Progenitor cell of endocrine pancreas (in vitro differentiated cells): ENCODE results near the gene ADCY5. TPM values are rescaled to one million over a fixed set of nuclear protein-coding genes. Genes with fewer than 3 reads are reported as not detected.
A peak's percentile ranks its signal among the peaks of the same experiment; 100 is the strongest.

Experiments
- DNase-seq: peaks from one replicate; pipeline ENCODE4 v3.0.0; 2021; ENCODE audit warnings: low spot score; ENCODE audit not compliant: unreplicated experiment
- H3K27ac Mint-ChIP-seq: 2 replicates; pipeline ENCODE4 v1.8.0; 2021; ENCODE audit warnings: mild to moderate bottlenecking, moderate library complexity, mixed read lengths
- H3K27me3 Mint-ChIP-seq: 2 replicates; pipeline ENCODE4 v1.8.0; 2021; ENCODE audit warnings: mixed read lengths
- H3K36me3 Mint-ChIP-seq: 2 replicates; pipeline ENCODE4 v1.8.0; 2022; ENCODE audit warnings: mixed read lengths; ENCODE audit not compliant: insufficient read depth
- H3K4me1 Mint-ChIP-seq: 2 replicates; pipeline ENCODE4 v1.8.0; 2021; ENCODE audit warnings: low read depth, mixed read lengths
- H3K4me3 Mint-ChIP-seq: 2 replicates; pipeline ENCODE4 v1.8.0; 2021; ENCODE audit warnings: low read depth, mild to moderate bottlenecking, moderate library complexity, mixed read lengths
- H3K9me3 Mint-ChIP-seq: 2 replicates; pipeline ENCODE4 v1.8.0; 2021; ENCODE audit warnings: low read depth, mixed read lengths
- CTCF ChIP-seq: fragments of 200-600 bp; sonication (generic); IDR thresholded peaks from one replicate; pipeline ENCODE4 v1.5.0; 2021; ENCODE audit warnings: antibody characterized with exemption, mild to moderate bottlenecking; ENCODE audit not compliant: unreplicated experiment
- total RNA-seq: library from RNA; stranded (reverse); gene quantifications from 2 replicates; pipeline ENCODE4 v1.2.1, GENCODE V29; 2021

Gene ADCY5
- total RNA-seq, 1 donor from 2014 or later: 33.8 TPM

GRCh38 chr3:123327956-123328850, 120.7 kb downstream of the ADCY5 start:
- Mint-ChIP-seq H3K4me1 (no peaks in the 10 kb centered on the region), H3K4me3 (no peak overlapping the region), H3K36me3 (peaks cover 2% of the 10 kb centered on the region), H3K9me3 (no peaks in the 10 kb centered on the region), H3K27me3 (no peaks in the 10 kb centered on the region), H3K27ac (no peak overlapping the region)
- TF ChIP-seq CTCF: no peak
- no peak for DNase-seq

GRCh38 chr3:123327480-123327879, 121.4 kb downstream of the ADCY5 start:
- Mint-ChIP-seq H3K4me1 (no peaks in the 10 kb centered on the region), H3K27me3 (no peaks in the 10 kb centered on the region), H3K9me3 (no peaks in the 10 kb centered on the region), H3K36me3 (peaks cover 2% of the 10 kb centered on the region), H3K27ac (no peak overlapping the region), H3K4me3 (no peak overlapping the region)
- no peak for DNase-seq
- no peak for TF ChIP-seq CTCF

DNA sequence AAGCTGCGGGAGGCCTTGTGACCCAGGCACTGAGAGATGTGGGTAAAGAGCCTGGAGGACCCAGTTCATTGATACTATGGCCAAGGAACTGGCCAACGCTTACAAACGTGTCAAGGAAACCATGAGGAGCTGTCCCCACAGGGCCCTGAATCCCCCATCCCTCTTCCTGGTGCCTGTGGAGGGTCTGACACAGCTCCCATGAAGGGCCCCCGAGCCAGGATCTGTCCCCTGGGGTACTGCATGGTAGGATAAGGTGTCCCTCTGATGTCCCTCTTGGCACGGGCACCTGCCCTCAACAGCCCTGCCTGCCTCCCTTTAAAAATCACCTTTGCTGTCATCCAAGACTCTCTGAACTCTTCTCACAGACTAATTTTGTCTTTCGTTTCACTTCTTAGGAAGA, 122.4 kb downstream of the ADCY5 start:
- H3K27ac Mint-ChIP-seq: peak overlapping the region; percentile 11
- no peak overlapping the region for H3K4me3 Mint-ChIP-seq
- TF ChIP-seq CTCF: no peak
- peaks cover 2% of the 10 kb centered on the region for H3K36me3 Mint-ChIP-seq
- no peaks in the 10 kb centered on the region for H3K4me1 Mint-ChIP-seq
- H3K9me3 Mint-ChIP-seq: no peaks in the 10 kb centered on the region
- H3K27me3 Mint-ChIP-seq: no peaks in the 10 kb centered on the region
- DNase-seq: no peak

- DNase-seq: no peak
- Mint-ChIP-seq H3K4me3 (no peak overlapping the region), H3K36me3 (peaks cover 2% of the 10 kb centered on the region), H3K27me3 (no peaks in the 10 kb centered on the region), H3K9me3 (no peaks in the 10 kb centered on the region), H3K27ac (no peak overlapping the region), H3K4me1 (no peaks in the 10 kb centered on the region)
- no peak for TF ChIP-seq CTCF
Measured at GRCh38 chr3:123325766-123326256, 123.1 kb downstream of the ADCY5 start.

DNA sequence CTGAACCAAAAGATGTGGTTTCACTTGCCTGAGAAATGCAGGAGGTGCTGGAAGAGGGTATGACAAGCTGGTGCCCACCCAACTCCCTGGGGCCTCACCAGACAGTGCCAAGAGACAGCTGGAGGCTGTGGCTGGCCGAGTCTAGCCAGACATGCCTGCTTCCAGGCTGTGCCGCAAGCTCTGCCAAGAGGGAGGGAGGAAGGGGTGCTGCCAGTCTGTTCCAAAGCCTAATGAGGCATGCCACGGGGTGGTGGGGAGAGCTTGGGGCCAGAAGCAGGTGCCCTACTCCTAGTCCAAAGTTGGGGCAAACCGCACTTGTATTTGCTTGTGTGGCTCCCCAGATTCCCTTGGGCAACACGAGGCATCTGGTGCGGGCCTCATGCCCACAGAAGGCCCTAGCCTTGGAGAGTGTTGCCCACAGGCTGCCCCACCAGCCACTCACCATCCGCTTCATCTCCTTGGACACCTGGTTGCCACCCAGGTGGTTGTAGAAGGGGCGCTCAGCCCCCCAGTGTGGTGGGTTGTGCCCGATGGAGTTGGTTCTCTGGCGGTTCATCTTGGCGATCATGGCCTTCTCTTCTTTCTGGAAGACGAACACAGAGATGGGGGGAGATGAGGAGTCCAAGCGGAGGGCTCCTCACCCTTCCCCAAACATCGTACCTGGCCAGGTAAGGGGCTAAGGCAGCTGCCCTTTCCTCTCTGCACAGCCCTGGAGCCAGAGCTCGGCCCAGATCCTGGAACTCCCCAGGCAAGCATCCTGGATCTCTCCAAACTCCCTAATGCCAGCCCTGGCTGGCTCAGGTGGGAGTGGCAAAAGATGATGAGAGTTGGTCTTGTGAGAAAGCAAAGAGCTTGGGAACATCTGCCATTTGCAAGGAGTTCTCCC, 123.8 kb downstream of the ADCY5 start:
- Mint-ChIP-seq H3K36me3 (peaks cover 2% of the 10 kb centered on the region), H3K4me1 (no peaks in the 10 kb centered on the region), H3K9me3 (no peaks in the 10 kb centered on the region), H3K27me3 (no peaks in the 10 kb centered on the region), H3K4me3 (no peak overlapping the region), H3K27ac (no peak overlapping the region)
- no peak for TF ChIP-seq CTCF
- DNase-seq: no peak
